ENCODE results near the gene NPHP1.
"Not testable (repeated sequence)": the region's sequence is repeated elsewhere in the genome, so short reads cannot be mapped to it uniquely, and the experiment has no call there.

The NPHP1 gene

DNA sequence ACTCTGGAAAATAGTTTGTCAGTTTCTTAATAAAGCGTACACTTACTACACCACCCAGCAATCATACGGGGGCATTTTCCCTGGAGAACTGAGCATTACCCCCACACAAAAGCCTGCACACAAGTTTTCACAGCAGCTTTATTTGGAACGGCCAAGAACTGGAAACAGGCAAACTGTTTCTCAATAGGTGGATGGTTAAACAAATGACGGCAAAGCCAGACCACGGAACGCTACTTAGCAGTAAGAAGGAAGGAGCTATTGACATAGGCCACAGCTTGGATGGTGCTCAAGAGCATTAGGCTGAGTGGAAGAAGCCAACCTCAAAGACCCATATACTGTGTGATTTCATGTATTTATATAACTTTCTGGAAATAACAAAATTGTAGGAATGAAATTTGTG lies 98.2 kb downstream of the NPHP1 start:
- no peak overlapping the region for H3K27ac ChIP-seq (ENCODE audit: low read length)
- no peaks in the 10 kb centered on the region for H3K27me3 ChIP-seq (ENCODE audit: control insufficient read depth, insufficient read depth, low read length)
- no peaks in the 10 kb centered on the region for H3K36me3 ChIP-seq (ENCODE audit: control insufficient read depth, low read depth, low read length)
- no peaks in the 10 kb centered on the region for H3K9me3 ChIP-seq (ENCODE audit: control insufficient read depth, low read depth, low read length)
- no peak overlapping the region for H3K4me3 ChIP-seq (ENCODE audit: low read length)
- no peak overlapping the region for H3K9ac ChIP-seq (ENCODE audit: low read length)
- no peaks in the 10 kb centered on the region for H3K4me1 ChIP-seq (ENCODE audit: control insufficient read depth, low read depth, low read length)

DNA sequence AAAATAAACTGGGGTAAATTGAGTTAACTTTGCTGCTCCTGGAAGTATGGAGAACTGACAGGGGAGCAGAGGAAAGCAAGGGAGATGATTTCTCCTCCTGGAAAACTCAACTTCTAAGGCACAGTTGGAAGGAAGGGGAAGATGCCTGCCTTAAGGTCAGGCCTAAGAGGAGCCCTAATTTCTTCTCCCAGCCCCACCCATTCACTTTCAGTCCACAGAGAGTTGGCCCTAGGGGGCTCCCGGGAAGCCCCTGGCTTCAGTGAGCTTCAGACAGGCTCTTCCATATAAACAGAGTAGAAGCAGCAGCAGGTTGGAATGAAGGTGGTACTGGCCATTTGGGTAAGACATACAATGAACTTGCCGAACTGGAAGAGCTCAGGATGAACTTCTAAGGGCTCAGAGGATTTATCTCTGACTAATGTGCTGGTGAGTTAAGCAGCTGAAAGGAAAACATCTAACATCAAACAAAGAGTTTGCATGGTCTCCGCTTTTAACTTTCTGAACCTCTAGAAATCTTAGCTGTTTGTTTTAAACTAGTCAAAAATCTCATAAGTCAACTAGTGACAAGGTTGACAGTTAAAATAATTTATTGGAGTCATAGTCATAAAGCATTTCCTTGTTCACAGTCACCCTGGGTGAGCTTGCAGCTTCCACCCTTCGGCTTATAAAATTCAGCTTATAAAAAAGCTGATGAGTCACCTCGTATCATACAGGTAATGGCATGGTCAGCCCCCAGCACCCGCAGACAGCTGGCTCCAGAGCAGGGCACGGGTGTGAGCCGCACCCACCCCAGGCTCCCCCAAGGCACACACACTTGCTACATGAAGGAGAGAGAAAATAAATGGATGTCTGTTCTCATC lies 99.0 kb downstream of the NPHP1 start:
- no peaks in the 10 kb centered on the region for H3K4me1 ChIP-seq (ENCODE audit: control insufficient read depth, low read depth, low read length)
- no peaks in the 10 kb centered on the region for H3K27me3 ChIP-seq (ENCODE audit: control insufficient read depth, insufficient read depth, low read length)
- no peak overlapping the region for H3K9ac ChIP-seq (ENCODE audit: low read length)
- no peaks in the 10 kb centered on the region for H3K9me3 ChIP-seq (ENCODE audit: control insufficient read depth, low read depth, low read length)
- H3K36me3 ChIP-seq (ENCODE audit: control insufficient read depth, low read depth, low read length), result no peaks in the 10 kb centered on the region
- no peak overlapping the region for H3K27ac ChIP-seq (ENCODE audit: low read length)
- H3K4me3 ChIP-seq (ENCODE audit: low read length), result no peak overlapping the region

DNA sequence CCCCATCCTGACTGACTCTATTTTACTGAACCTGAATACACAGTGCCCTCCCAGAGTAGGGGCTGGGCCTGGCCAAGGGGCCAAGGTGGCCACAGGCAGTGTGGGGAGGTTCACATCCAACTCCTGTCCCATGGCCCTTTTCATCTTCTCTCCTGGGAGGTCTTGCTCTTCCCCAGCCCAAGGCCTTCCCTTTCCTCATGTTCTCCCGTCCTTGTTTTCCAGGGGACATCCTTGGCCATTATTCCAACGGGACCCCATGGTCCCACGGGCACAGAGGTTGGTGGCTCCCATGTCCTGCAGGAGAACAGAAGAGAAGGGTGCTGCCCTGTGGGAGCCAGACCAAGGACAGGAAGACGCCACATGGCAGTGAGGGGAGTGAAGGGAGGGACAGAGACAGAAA lies 99.6 kb downstream of the NPHP1 start:
- H3K27ac ChIP-seq (ENCODE audit: low read length), result no peak overlapping the region
- H3K9ac ChIP-seq (ENCODE audit: low read length), result no peak overlapping the region
- no peaks in the 10 kb centered on the region for H3K36me3 ChIP-seq (ENCODE audit: control insufficient read depth, low read depth, low read length)
- no peak overlapping the region for H3K4me3 ChIP-seq (ENCODE audit: low read length)
- no peaks in the 10 kb centered on the region for H3K9me3 ChIP-seq (ENCODE audit: control insufficient read depth, low read depth, low read length)
- H3K4me1 ChIP-seq (ENCODE audit: control insufficient read depth, low read depth, low read length), result no peaks in the 10 kb centered on the region
- H3K27me3 ChIP-seq (ENCODE audit: control insufficient read depth, insufficient read depth, low read length), result no peaks in the 10 kb centered on the region

DNA sequence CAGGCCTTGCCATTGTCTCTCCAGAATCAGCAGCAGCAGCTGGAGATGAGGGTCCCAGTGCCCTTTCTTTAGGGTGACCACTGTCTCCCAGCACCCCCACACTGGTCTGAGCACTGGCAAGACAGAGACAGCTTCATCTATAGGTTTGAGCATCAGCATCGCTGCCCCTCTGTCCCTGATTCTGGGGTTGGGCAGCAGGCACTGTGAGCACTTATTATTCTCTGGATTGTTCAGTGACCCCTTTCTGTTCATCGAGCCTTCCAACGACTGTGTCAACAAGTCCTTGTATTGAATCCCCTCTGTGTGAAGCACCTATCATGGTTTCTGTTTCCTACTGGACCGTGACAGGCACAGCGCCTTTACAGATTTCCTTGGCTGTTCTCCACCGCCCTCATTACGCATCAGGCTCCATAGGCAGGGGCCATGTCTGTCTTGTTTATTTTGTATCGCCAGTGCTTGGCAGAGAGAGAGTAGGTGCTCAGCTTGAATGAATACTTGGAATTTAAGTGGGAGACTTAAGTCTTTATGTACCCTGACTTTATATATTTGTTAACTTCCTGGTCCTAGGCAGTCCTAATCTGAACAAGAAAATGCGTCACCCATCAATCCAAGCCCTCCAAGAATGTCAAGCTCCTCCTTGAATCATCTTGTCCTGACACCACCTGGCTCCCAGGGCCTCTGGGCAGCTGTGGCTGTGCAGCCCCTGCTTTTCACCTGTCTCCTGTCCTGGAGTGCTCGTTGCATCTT lies 100.6 kb downstream of the NPHP1 start:
- Histone ChIP-seq H3K9me3 (ENCODE audit: control insufficient read depth, low read depth, low read length) (no peaks in the 10 kb centered on the region), H3K27ac (ENCODE audit: low read length) (no peak overlapping the region), H3K9ac (ENCODE audit: low read length) (no peak overlapping the region), H3K36me3 (ENCODE audit: control insufficient read depth, low read depth, low read length) (no peaks in the 10 kb centered on the region), H3K27me3 (ENCODE audit: control insufficient read depth, insufficient read depth, low read length) (no peaks in the 10 kb centered on the region), H3K4me1 (ENCODE audit: control insufficient read depth, low read depth, low read length) (no peaks in the 10 kb centered on the region), H3K4me3 (ENCODE audit: low read length) (no peak overlapping the region)

DNA sequence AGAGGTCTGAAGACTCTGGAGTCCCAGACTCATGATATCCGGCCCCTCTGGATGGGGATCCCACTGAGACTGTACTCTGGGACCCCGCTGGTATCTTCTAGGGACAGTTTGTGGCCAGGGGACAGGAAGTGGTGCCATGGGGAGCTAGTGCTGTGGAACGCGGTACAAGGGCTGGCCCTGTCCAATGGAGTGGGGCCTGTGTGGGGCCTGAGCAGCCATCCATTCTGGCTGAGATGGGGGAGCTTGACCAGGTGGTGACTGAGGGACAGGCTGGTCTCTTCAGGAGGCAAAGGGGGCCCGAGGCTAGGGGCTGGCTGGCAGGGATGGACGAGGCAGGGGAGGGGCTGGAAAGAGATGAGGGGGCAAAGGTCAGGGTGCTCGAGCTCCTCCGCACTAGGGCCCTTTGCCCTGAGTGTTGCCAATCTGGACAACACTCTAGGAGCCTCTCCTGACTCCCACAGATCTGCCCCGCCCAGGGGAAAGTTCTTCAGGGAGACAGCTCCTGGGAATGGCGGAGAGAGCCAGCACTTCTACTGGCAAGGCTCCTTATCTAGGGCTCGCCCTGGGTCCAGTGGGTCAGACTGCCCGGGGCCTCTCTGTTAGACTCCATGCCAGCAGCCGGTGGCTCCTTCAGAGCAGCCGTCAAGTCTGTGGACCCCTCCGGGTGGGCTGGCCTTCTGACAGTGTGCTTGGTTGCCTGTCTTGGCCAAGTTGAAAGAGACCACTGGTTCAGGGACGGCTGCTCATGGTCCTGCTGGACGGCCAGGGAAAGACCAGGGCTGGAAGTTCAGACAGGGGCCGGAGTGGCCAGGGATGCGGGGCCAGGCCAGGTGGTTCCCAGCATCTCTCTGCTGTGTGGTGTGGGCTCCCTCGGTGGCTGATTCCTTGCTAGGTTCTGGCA lies 101.5 kb downstream of the NPHP1 start:
- no peak overlapping the region for H3K9ac ChIP-seq (ENCODE audit: low read length)
- H3K36me3 ChIP-seq (ENCODE audit: control insufficient read depth, low read depth, low read length), result no peaks in the 10 kb centered on the region
- H3K9me3 ChIP-seq (ENCODE audit: control insufficient read depth, low read depth, low read length), result no peaks in the 10 kb centered on the region
- H3K4me1 ChIP-seq (ENCODE audit: control insufficient read depth, low read depth, low read length), result no peaks in the 10 kb centered on the region
- H3K27ac ChIP-seq (ENCODE audit: low read length), result no peak overlapping the region
- H3K4me3 ChIP-seq (ENCODE audit: low read length), result no peak overlapping the region
- no peaks in the 10 kb centered on the region for H3K27me3 ChIP-seq (ENCODE audit: control insufficient read depth, insufficient read depth, low read length)

DNA sequence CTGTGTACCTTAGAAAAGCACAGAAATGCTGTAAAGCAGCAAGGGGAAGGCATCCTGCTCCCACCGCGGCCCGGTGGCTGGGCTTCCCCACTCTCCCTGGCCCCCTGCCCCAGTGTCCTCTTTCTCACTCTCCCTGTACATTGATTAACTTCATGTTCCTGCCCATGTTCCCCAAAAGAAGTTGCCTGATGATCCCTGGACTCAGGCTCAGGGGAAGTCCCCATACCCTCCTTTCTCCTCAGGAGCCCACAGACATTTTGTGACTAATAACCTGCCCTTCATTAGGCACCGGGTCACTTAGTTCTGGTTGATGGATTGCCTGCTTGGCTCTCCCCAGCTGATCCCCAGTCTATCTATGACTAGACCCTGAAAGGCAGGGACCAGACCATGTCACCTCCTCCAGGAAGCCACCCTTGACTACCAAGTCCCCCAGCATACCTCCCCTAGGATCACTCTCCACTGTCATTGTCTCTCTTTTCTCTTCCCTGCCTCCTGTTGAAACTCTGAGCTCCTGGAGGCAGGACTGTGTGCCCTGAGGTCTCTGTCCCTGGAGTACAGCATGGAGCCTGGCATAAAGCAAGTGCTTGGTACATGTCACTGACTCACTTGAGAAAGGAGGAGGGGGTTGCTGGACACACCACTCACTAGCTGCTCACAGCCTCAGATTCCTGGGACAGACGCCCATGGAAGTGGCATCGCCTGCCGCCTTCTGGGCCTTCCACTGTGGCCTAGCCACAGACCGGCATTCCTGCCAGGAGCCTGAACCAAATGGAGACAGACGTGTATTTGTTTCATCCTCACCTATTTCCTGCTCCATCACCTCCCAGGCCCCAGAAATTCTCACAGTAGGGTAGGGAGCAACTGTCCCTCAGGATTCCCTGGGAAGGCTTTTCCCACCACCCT lies 102.7 kb downstream of the NPHP1 start:
- no peaks in the 10 kb centered on the region for H3K36me3 ChIP-seq (ENCODE audit: control insufficient read depth, low read depth, low read length)
- no peak overlapping the region for H3K27ac ChIP-seq (ENCODE audit: low read length)
- no peaks in the 10 kb centered on the region for H3K27me3 ChIP-seq (ENCODE audit: control insufficient read depth, insufficient read depth, low read length)
- H3K9me3 ChIP-seq (ENCODE audit: control insufficient read depth, low read depth, low read length), result no peaks in the 10 kb centered on the region
- H3K9ac ChIP-seq (ENCODE audit: low read length), result no peak overlapping the region
- H3K4me3 ChIP-seq (ENCODE audit: low read length), result no peak overlapping the region
- H3K4me1 ChIP-seq (ENCODE audit: control insufficient read depth, low read depth, low read length), result no peaks in the 10 kb centered on the region

DNA sequence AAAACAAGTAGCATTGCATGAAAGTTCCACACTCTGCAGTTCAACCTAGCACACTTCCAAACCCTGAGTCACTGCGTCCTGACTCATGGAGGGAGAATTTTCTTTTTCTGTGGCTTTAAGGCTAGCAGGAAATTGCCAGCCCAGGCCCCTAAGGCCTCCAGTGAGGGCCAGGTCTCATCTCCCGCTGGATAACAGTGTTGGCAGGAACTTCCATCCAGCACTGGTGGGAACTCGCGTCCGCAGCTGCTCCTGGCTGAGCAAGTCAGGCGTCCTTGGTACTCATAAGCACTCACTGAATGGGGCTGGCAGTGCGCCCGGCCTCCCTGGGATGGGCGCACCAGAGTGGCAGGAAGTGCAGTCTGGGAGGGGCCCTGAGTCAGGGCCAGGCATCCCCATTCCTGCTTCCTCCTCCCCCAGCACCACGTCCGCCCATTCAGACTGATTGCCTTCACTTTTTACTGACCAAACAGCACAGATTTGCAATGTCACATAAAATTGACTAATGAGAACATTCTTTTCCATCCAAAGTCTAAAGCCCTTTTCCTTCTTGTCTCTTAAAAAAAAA lies 103.5 kb downstream of the NPHP1 start:
- Histone ChIP-seq H3K9ac (ENCODE audit: low read length) (no peak overlapping the region), H3K27ac (ENCODE audit: low read length) (no peak overlapping the region), H3K36me3 (ENCODE audit: control insufficient read depth, low read depth, low read length) (no peaks in the 10 kb centered on the region), H3K27me3 (ENCODE audit: control insufficient read depth, insufficient read depth, low read length) (no peaks in the 10 kb centered on the region), H3K4me1 (ENCODE audit: control insufficient read depth, low read depth, low read length) (no peaks in the 10 kb centered on the region), H3K9me3 (ENCODE audit: control insufficient read depth, low read depth, low read length) (no peaks in the 10 kb centered on the region), H3K4me3 (ENCODE audit: low read length) (no peak overlapping the region)

DNA sequence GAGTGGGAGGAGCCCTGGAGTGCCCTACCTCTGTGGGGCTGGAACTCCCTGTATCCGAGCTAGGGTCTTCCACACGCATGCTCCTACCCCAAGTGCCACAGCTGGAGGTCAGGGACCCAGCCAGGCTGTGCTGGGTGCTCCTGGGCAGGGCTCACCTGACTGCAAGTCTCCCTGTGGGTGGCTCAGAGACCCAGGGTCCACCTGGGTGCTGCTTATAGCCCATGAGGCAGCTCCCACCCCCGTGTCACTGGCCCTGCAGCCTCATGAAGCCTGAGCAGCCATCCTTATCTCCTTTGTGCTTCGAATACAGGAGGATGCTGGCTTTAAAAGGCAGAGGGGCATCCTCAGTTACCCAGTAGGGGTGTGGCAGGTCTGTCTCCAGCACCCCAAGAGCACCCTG lies 103.9 kb downstream of the NPHP1 start:
- not testable (repeated sequence) for H3K9ac ChIP-seq (ENCODE audit: low read length); H3K4me1 ChIP-seq (ENCODE audit: control insufficient read depth, low read depth, low read length); H3K4me3 ChIP-seq (ENCODE audit: low read length)

DNA sequence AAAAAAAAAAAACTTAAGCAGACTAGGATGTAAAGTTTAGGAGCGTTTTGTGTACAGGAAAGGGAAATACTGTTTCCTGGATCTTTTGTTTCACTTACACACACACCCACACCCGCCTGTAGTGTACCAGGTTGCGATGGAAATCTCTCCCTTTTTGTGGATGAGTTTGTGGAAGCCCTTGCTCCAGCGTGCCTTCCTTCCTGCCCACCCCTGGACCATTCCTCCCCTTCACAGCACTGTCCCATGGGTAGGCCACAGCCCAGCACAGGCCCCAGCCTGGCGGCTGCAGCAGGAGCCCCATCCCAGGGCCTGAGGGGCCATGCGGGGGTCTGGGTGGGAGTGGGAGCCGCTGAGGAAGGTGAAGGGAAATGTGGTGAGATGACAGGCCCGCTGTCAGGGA lies 104.3 kb downstream of the NPHP1 start:
- Histone ChIP-seq H3K9ac (ENCODE audit: low read length) (no peak overlapping the region), H3K4me3 (ENCODE audit: low read length) (no peak overlapping the region), H3K27me3 (ENCODE audit: control insufficient read depth, insufficient read depth, low read length) (no peaks in the 10 kb centered on the region), H3K9me3 (ENCODE audit: control insufficient read depth, low read depth, low read length) (no peaks in the 10 kb centered on the region), H3K4me1 (ENCODE audit: control insufficient read depth, low read depth, low read length) (no peaks in the 10 kb centered on the region), H3K27ac (ENCODE audit: low read length) (no peak overlapping the region), H3K36me3 (ENCODE audit: control insufficient read depth, low read depth, low read length) (no peaks in the 10 kb centered on the region)

More for the DNA sequence above, 103.9 kb downstream of the NPHP1 start:
- not testable (repeated sequence) for H3K27me3 ChIP-seq (ENCODE audit: control insufficient read depth, insufficient read depth, low read length); H3K9me3 ChIP-seq (ENCODE audit: control insufficient read depth, low read depth, low read length); H3K27ac ChIP-seq (ENCODE audit: low read length); H3K36me3 ChIP-seq (ENCODE audit: control insufficient read depth, low read depth, low read length)

DNA sequence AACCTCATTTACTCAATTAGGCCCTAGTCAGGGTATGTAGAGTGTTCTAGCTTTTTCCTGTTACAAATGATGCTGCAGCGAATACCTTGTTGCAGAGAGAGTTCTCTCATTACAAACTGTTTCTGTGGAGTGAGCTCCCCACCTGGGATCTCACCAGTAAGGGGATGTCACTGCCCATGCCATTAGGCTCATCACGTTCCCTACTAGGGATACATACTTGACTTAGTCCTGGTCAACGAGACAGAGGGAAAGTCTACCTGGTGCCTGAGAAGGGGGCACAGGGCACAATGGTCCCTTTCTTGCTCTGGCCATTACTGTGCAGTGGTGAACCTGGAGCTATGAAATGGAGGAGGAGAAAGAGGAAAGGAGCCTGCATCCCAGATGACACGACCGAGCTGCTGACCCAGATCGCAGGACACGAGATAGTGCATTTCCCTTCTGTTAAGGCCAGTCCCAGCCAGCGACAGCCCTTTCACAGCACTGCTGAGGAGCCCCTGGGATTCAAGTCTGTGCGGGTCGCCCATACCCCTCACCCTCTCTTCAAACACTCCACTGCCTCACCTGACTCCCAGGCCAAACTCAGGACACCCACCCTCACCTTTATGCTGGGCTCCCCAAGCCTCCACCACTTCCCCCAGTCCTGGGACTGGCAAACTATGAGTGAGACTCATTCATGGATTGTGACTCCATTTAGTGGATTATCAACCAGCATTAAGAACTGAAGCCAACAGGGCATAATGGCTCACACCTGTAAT lies 105.2 kb downstream of the NPHP1 start:
- Histone ChIP-seq H3K9ac (ENCODE audit: low read length) (no peak overlapping the region), H3K9me3 (ENCODE audit: control insufficient read depth, low read depth, low read length) (no peaks in the 10 kb centered on the region), H3K27ac (ENCODE audit: low read length) (no peak overlapping the region), H3K4me1 (ENCODE audit: control insufficient read depth, low read depth, low read length) (no peaks in the 10 kb centered on the region), H3K27me3 (ENCODE audit: control insufficient read depth, insufficient read depth, low read length) (no peaks in the 10 kb centered on the region), H3K36me3 (ENCODE audit: control insufficient read depth, low read depth, low read length) (no peaks in the 10 kb centered on the region), H3K4me3 (ENCODE audit: low read length) (no peak overlapping the region)

All from iPS-18a (cell line).